ENCODE data around the gene ZNF775. TPM values are rescaled to one million over a fixed set of nuclear protein-coding genes. Genes with fewer than 3 reads are reported as not detected.

Gene ZNF775
- total and polyA plus RNA-seq, 2 of the 13 experiments (the other 11 are each of a cell fraction or from before 2014, with no cell fraction given): 3.1 to 3.2 TPM

DNA sequence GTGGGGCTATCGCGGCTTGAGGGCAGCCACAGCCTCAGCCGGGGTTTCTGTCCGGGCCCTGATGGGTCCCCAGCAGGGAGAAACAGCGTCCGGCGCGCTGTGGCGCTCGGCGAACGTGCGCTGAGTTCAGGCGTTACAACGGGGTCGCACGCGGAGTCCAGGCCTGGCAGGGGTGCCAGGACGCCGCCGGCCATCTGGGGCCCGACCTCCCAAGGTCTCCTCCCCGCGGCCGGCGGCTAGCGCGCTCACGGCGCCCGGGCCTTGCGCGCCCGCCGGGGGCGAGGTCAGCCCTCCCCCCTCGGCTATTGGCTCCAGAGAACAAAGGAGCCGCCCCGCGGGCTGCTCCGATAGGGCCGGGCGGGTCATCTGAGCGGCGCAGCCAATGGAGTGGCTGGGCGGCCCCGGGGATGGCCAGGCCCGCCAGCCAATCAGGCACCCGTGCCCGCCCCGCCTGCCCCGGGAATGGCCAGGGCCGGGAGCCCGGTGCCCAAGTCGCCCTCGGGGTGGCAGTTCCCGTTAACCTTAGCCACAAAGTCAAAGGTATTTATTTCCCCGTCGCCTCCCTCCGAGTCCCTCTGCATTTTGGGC is at the start of gene ZNF775 (continued):
- no peak for TF ChIP-seq ZNF496 (CRISPR knock-in tag; IDR thresholded peaks at IDR 0.05; ENCODE audit: insufficient replicate concordance)
- TF ChIP-seq KLF12 (CRISPR knock-in tag; IDR thresholded peaks at IDR 0.05; ENCODE audit: borderline replicate concordance): no peak
- TF ChIP-seq CENPT (CRISPR knock-in tag; IDR thresholded peaks at IDR 0.05; ENCODE audit: low read depth): peak; percentile 46; the same call in 1 of the 2 replicates
- TF ChIP-seq BORCS8-MEF2B (CRISPR knock-in tag; IDR thresholded peaks at IDR 0.05): no peak
- TF ChIP-seq REL (CRISPR knock-in tag; conservative IDR thresholded peaks at IDR 0.05): no peak
- peak; percentile 2; the same call in 1 of the 2 replicates for TF ChIP-seq SRF (IDR thresholded peaks at IDR 0.05; ENCODE audit: low read depth, low read length)
- TF ChIP-seq HOXD1 (CRISPR knock-in tag; IDR thresholded peaks at IDR 0.05): 0 out of 2 replicates have a peak, but pooled peaks have one; percentile 34
- TF ChIP-seq, protein P1, sequence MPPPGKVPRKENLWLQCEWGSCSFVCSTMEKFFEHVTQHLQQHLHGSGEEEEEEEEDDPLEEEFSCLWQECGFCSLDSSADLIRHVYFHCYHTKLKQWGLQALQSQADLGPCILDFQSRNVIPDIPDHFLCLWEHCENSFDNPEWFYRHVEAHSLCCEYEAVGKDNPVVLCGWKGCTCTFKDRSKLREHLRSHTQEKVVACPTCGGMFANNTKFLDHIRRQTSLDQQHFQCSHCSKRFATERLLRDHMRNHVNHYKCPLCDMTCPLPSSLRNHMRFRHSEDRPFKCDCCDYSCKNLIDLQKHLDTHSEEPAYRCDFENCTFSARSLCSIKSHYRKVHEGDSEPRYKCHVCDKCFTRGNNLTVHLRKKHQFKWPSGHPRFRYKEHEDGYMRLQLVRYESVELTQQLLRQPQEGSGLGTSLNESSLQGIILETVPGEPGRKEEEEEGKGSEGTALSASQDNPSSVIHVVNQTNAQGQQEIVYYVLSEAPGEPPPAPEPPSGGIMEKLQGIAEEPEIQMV (CRISPR knock-in tag; IDR thresholded peaks at IDR 0.05; ENCODE audit: low read depth): no peak
- no peak for TF ChIP-seq MAFG (CRISPR knock-in tag; IDR thresholded peaks at IDR 0.05)
- peak; percentile 43 for TF ChIP-seq PHF21A (CRISPR knock-in tag; IDR thresholded peaks at IDR 0.05)
- TF ChIP-seq, protein P2, sequence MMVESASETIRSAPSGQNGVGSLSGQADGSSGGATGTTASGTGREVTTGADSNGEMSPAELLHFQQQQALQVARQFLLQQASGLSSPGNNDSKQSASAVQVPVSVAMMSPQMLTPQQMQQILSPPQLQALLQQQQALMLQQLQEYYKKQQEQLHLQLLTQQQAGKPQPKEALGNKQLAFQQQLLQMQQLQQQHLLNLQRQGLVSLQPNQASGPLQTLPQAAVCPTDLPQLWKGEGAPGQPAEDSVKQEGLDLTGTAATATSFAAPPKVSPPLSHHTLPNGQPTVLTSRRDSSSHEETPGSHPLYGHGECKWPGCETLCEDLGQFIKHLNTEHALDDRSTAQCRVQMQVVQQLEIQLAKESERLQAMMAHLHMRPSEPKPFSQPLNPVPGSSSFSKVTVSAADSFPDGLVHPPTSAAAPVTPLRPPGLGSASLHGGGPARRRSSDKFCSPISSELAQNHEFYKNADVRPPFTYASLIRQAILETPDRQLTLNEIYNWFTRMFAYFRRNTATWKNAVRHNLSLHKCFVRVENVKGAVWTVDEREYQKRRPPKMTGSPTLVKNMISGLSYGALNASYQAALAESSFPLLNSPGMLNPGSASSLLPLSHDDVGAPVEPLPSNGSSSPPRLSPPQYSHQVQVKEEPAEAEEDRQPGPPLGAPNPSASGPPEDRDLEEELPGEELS (CRISPR knock-in tag; IDR thresholded peaks at IDR 0.05): peak; percentile 20; the same call in 1 of the 2 replicates
- no peak for TF ChIP-seq ELF4 (CRISPR knock-in tag; IDR thresholded peaks at IDR 0.05; ENCODE audit: borderline replicate concordance)
- no peak for TF ChIP-seq NBN (conservative IDR thresholded peaks at IDR 0.05)
- no peak for TF ChIP-seq ZNF788 (CRISPR knock-in tag; IDR thresholded peaks at IDR 0.05; ENCODE audit: borderline replicate concordance)
- no peak; the same call in 1 of the 2 replicates for TF ChIP-seq KAT7 (CRISPR knock-in tag; IDR thresholded peaks at IDR 0.05; ENCODE audit: borderline replicate concordance)
- TF ChIP-seq, protein P3, sequence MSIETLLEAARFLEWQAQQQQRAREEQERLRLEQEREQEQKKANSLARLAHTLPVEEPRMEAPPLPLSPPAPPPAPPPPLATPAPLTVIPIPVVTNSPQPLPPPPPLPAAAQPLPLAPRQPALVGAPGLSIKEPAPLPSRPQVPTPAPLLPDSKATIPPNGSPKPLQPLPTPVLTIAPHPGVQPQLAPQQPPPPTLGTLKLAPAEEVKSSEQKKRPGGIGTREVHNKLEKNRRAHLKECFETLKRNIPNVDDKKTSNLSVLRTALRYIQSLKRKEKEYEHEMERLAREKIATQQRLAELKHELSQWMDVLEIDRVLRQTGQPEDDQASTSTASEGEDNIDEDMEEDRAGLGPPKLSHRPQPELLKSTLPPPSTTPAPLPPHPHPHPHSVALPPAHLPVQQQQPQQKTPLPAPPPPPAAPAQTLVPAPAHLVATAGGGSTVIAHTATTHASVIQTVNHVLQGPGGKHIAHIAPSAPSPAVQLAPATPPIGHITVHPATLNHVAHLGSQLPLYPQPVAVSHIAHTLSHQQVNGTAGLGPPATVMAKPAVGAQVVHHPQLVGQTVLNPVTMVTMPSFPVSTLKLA (IDR thresholded peaks at IDR 0.05): no peak
- no peak for TF ChIP-seq MBD4 (IDR thresholded peaks at IDR 0.05; ENCODE audit: borderline replicate concordance, low read length)
- no peak for TF ChIP-seq BRCA1 (CRISPR knock-in tag; IDR thresholded peaks at IDR 0.05)
- peak; percentile 26; the same call in 1 of the 2 replicates for TF ChIP-seq ZNF546 (CRISPR knock-in tag; conservative IDR thresholded peaks at IDR 0.05)
- no peak for TF ChIP-seq XRCC5 (optimal IDR thresholded peaks at IDR 0.05; ENCODE audit: low read length)
- no peak for TF ChIP-seq ZNF781 (CRISPR knock-in tag; IDR thresholded peaks at IDR 0.05; ENCODE audit: borderline replicate concordance, not compliant biosample characterization)
- no peak for TF ChIP-seq ZNF354B (CRISPR knock-in tag; IDR thresholded peaks at IDR 0.05)
- TF ChIP-seq, protein P4, sequence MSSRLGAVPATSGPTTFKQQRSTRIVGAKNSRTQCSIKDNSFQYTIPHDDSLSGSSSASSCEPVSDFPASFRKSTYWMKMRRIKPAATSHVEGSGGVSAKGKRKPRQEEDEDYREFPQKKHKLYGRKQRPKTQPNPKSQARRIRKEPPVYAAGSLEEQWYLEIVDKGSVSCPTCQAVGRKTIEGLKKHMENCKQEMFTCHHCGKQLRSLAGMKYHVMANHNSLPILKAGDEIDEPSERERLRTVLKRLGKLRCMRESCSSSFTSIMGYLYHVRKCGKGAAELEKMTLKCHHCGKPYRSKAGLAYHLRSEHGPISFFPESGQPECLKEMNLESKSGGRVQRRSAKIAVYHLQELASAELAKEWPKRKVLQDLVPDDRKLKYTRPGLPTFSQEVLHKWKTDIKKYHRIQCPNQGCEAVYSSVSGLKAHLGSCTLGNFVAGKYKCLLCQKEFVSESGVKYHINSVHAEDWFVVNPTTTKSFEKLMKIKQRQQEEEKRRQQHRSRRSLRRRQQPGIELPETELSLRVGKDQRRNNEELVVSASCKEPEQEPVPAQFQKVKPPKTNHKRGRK (CRISPR knock-in tag; IDR thresholded peaks at IDR 0.05): no peak
